Effector CD4-positive, alpha-beta T cell (primary cell): ENCODE data around the gene MAGEC3. TPM values are rescaled to one million over a fixed set of nuclear protein-coding genes. Genes with fewer than 3 reads are reported as not detected.
"Not testable (repeated sequence)": the region's sequence is repeated elsewhere in the genome, so short reads cannot be mapped to it uniquely, and the experiment has no call there.

Experiments used
- DNase-seq: peaks from one replicate; pipeline ENCODE4 v3.0.0-alpha.2; 2020
- total RNA-seq: gene quantifications from one replicate; lab custom pipeline; 2026; lab: John Stamatoyannopoulos, UW

The MAGEC3 gene, protein sequence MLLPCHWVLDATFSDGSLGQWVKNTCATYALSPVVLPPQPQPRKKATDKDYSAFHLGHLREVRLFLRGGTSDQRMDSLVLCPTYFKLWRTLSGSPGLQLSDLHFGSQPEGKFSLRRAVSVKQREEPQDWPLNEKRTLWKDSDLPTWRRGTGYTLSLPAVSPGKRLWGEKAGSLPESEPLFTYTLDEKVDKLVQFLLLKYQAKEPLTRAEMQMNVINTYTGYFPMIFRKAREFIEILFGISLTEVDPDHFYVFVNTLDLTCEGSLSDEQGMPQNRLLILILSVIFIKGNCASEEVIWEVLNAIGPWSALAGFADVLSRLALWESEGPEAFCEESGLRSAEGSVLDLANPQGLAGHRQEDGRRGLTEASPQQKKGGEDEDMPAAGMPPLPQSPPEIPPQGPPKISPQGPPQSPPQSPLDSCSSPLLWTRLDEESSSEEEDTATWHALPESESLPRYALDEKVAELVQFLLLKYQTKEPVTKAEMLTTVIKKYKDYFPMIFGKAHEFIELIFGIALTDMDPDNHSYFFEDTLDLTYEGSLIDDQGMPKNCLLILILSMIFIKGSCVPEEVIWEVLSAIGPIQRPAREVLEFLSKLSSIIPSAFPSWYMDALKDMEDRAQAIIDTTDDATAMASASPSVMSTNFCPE
- total RNA-seq: not detected

GRCh38 chrX:141838016-141838415, at the start of gene MAGEC3:
TSS of gene MAGEC3 (plus strand) at chrX:141838316. CDS start at chrX:141838316, 0 bp downstream.
- no peak for DNase-seq

- no peak for DNase-seq
Measured at GRCh38 chrX:141791856-141792255, 46.3 kb upstream of the MAGEC3 start.

GRCh38 chrX:141811438-141811837, 26.7 kb upstream of the MAGEC3 start:
- DNase-seq: no peak

DNA sequence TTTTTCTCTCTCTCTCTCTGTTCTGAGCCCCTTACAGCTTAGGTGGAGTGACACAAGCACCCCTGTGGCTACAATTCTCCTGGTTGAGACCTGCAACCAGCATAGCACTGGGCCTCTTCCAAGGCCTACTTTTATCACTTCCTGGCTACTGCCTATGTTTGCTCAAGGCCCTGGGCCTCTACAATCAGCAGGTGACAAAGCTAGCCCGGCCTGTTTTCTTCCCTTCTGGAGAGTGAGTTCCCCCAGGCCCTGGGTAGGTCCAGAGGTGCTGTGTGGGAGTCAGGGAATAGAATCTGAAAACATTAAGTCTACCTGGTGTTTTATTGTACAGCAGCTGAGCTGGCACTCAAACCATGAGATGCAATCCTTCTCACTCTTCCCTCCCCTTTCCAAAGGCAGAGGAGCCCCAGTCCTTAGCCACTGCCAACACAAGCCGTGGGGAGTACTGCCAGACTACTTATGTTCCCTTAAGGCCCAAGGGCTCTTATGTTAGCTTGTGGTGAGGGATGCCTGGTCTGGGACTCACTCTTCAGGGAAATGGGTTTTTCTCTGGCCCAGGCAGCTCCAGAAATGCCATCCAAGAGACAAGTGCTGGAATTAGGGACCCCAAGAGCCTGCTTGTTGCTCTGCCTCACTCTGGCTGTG, 23.8 kb upstream of the MAGEC3 start:
- no peak for DNase-seq

- DNase-seq: no peak
Measured at GRCh38 chrX:141815904-141816303, 22.2 kb upstream of the MAGEC3 start.

GRCh38 chrX:141832247-141832646, 5.9 kb upstream of the MAGEC3 start:
- DNase-seq: no peak

GRCh38 chrX:141839856-141840255, 1.7 kb downstream of the MAGEC3 start:
- DNase-seq: no peak

GRCh38 chrX:141857479-141857878, 19.4 kb downstream of the MAGEC3 start:
- no peak for DNase-seq

GRCh38 chrX:141879616-141880015, 41.5 kb downstream of the MAGEC3 start:
- DNase-seq: no peak

DNA sequence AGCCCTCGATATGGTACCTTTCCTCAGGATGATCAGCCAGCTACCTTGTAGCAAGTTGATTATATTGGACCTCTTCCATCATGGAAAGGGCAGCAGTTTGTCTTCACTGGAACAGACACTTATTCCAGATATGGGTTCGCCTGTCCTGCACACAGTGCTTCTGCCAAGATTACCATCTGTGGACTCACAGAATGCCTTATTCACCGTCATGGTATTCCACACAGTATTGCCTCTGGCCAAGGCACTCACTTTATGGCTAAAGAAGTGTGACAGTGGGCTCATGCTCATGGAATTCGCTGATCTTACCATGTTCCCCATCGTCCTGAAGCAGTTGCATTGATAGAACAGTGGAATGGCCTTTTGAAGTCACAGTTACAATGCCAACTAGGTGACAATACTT, 50.7 kb downstream of the MAGEC3 start:
- not testable (repeated sequence) for DNase-seq

DNA sequence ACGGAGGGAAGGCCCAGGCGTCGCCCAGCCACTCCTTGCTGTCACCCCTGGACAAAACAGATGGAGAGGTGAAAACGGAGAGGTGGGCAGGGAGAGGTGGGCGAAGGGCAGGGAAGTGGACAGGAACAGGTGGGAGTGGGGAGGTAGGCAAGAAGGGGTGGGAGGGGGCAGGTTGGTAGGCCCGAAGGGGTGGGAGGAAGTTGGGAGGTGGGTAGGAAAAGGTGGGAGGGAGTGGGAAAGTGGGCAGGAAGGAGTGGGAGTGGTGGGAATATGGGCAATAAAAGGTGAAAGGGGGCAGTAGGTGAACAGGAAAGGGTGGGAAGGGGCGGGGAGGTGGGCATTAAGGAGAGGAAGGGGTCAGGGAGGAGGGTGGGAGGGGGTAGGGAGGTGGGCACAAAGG, 56.6 kb downstream of the MAGEC3 start:
- no peak for DNase-seq

- DNase-seq: no peak
Measured at GRCh38 chrX:141897690-141898089, 59.6 kb downstream of the MAGEC3 start.

- no peak for DNase-seq
Measured at GRCh38 chrX:141902366-141902765, 64.2 kb downstream of the MAGEC3 start.

- no peak for DNase-seq
Measured at GRCh38 chrX:141903400-141904155, 65.5 kb downstream of the MAGEC3 start, which contains the start of gene MAGEC1. TSS of gene MAGEC1 (plus strand) at chrX:141903894. CDS start at chrX:141905073, 1,179 bp downstream.

DNA sequence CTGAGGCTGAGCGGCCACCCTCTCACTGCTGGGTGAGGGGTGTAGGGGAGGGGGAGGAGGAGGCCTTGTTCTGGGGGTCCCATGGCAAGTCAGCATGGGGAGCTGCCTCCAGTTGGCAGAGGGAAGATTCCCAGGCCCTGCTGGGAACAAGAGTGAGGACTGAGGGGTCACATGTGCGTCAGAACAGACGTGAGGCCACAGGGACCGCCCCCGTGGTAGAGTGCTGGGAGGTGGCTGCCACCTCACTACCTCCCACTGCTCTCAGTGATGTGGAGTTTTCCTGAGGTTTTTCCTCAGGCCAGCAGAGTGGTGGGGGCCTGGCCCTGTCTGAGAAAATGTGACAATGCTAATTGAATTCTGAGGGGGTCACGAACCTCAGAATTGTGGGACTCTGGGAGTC, 66.1 kb downstream of the MAGEC3 start:
- no peak for DNase-seq

- DNase-seq: no peak
Measured at GRCh38 chrX:141917801-141918200, 79.7 kb downstream of the MAGEC3 start.

GRCh38 chrX:141924293-141924692, 86.2 kb downstream of the MAGEC3 start:
- no peak for DNase-seq

- DNase-seq: no peak
Measured at GRCh38 chrX:141928432-141928831, 90.3 kb downstream of the MAGEC3 start.

DNA sequence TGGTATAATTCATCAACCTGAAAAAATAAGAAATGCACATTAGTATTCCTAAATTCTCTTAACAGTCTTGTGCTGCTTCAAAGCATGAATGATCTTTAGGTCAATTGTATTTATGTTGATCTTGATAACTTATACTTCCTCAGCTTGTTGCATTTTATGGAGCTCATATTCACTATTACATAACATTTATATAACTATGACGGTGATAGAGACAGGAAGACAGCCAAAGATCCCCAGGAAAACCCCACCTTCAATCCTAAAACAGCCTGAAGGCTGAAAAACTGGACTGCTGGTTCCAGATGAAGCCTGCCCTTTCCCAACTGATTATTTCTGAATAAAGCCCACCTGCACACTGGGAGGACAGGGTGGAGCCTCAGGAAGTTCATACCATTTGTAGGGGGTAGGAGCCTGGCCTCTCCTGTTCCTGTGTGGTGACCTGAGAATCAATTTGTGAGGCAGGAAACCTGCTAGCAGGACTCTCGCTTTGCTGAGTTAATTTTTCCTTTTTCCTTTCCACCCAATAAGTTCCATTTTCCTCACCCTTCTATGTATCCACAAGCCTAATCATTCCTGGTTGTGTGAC, 96.0 kb downstream of the MAGEC3 start:
- DNase-seq: no peak

GRCh38 chrX:141935645-141936044, 97.5 kb downstream of the MAGEC3 start:
- no peak for DNase-seq

- DNase-seq: no peak
Measured at GRCh38 chrX:141936080-141936479, 98.0 kb downstream of the MAGEC3 start.

DNA sequence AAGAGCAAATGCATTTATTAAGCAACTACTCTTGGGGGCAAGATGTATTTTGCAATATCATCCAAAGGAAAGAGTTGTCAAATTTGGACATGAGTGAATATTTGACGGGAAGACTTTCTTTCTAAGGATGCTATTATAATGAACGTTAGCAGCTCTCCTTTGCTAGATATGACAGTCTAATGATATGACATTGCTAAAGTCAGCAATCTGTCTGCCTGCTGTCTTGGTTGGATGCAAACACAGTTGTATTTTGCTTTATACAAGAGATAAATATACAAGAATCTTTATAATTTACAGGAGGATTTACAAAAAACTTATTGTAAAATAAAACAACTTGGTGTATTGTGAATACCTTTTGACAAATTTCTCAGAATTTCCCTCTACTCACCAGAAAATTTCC, 103.1 kb downstream of the MAGEC3 start:
- no peak for DNase-seq

DNA sequence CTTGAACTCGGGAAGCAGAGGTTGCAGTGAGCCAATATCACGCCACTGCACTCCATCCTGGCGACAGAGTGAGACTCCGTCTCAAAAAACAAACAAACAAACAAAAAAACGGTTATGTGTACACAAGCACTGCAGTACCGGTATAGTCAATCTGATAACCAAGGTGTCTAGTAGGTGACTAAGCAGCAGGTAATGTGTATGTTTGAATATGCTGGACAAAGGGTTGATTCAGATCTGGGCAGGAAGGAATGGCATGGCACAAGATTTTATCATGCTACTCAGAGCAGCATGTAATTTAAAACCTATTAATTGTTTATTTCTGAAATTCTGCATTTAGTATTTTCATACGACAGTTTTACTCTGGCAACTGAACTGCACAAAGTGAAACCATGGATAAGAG, 107.3 kb downstream of the MAGEC3 start:
- DNase-seq: no peak
